GM18873 (cell line): ENCODE data around the gene RGMB.
A peak's percentile ranks its signal among the peaks of the same experiment; 100 is the strongest.
"Not testable (repeated sequence)": the region's sequence is repeated elsewhere in the genome, so short reads cannot be mapped to it uniquely, and the experiment has no call there.

Experiments
- ATAC-seq: cut with Tn5 transposase; IDR thresholded peaks from one replicate; pipeline ENCODE4 v1.9.1; 2021; ENCODE audit warnings: mild to moderate bottlenecking, moderate library complexity, moderate number of reproducible peaks; ENCODE audit not compliant: unreplicated experiment, low FRiP score

RGMB gene

GRCh38 chr5:98773464-98774191 is at the start of gene RGMB:
Gene RGMB, plus strand, starts transcription at chr5:98773663. Its CDS starts 408 bp downstream, at chr5:98774071.
- peak; percentile 67 for ATAC-seq

- ATAC-seq, result no peak
Measured at GRCh38 chr5:98726258-98726657, 47.2 kb upstream of the RGMB start.

GRCh38 chr5:98727686-98728085 is 45.8 kb upstream of the RGMB start:
- ATAC-seq, result no peak

- ATAC-seq, result no peak
Measured at GRCh38 chr5:98734646-98735045, 38.8 kb upstream of the RGMB start.

GRCh38 chr5:98735806-98736507 is 37.5 kb upstream of the RGMB start:
- no peak for ATAC-seq

GRCh38 chr5:98736753-98737152 is 36.7 kb upstream of the RGMB start:
- no peak for ATAC-seq

- not testable (repeated sequence) for ATAC-seq
Measured at GRCh38 chr5:98737441-98737840, 36.0 kb upstream of the RGMB start.

GRCh38 chr5:98738481-98739149 is 34.8 kb upstream of the RGMB start:
- ATAC-seq, result not testable (repeated sequence)

GRCh38 chr5:98741926-98742325 is 31.5 kb upstream of the RGMB start:
- ATAC-seq, result no peak

- no peak for ATAC-seq
Measured at GRCh38 chr5:98742396-98743073, 30.9 kb upstream of the RGMB start.

GRCh38 chr5:98748259-98748658 is 25.2 kb upstream of the RGMB start:
- not testable (repeated sequence) for ATAC-seq

GRCh38 chr5:98749046-98749445 is 24.4 kb upstream of the RGMB start:
- no peak for ATAC-seq

- peak; percentile 77 for ATAC-seq
Measured at GRCh38 chr5:98750693-98751092, 22.8 kb upstream of the RGMB start.

- not testable (repeated sequence) for ATAC-seq
Measured at GRCh38 chr5:98752331-98752730, 21.1 kb upstream of the RGMB start.

- not testable (repeated sequence) for ATAC-seq
Measured at GRCh38 chr5:98752801-98753200, 20.7 kb upstream of the RGMB start.

- ATAC-seq, result no peak
Measured at GRCh38 chr5:98753507-98753906, 20.0 kb upstream of the RGMB start.

- ATAC-seq, result no peak
Measured at GRCh38 chr5:98755406-98755805, 18.1 kb upstream of the RGMB start.

- ATAC-seq, result no peak
Measured at GRCh38 chr5:98757978-98758377, 15.5 kb upstream of the RGMB start.

- ATAC-seq, result no peak
Measured at GRCh38 chr5:98763001-98763630, 10.3 kb upstream of the RGMB start.

- ATAC-seq, result no peak
Measured at GRCh38 chr5:98765815-98766214, 7.6 kb upstream of the RGMB start.
